Astrocyte of the hippocampus (primary cell): ENCODE results near the gene EDA.
"Not testable (repeated sequence)": the region's sequence is repeated elsewhere in the genome, so short reads cannot be mapped to it uniquely, and the experiment has no call there.

Experiments
- DNase-seq: peaks from one replicate; pipeline ENCODE4 v3.0.0; 2011; ENCODE audit warnings: low read depth, low spot score

Gene EDA

DNA sequence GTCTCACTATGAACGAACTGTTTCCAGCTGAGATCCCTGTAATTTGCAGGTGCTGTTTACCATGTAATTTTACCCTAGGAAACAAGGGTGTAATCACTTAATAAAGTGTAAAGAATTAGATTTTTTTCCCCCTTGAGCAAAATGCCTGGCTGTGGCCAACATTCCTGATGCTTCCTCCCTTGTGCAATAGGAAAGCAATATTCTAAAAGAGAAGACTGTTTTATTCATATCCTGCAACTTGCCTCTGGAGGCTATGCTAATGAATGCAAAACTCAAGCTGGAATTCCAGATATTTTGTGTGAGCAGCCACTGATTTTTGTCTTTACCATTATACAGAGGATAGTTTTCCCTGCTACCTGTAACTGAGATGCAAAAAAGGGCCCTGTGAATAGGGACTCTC, 335.8 kb downstream of the EDA start:
- no peak for DNase-seq

GRCh38 chrX:69959712-69960111, 343.8 kb downstream of the EDA start:
- DNase-seq: no peak

DNA sequence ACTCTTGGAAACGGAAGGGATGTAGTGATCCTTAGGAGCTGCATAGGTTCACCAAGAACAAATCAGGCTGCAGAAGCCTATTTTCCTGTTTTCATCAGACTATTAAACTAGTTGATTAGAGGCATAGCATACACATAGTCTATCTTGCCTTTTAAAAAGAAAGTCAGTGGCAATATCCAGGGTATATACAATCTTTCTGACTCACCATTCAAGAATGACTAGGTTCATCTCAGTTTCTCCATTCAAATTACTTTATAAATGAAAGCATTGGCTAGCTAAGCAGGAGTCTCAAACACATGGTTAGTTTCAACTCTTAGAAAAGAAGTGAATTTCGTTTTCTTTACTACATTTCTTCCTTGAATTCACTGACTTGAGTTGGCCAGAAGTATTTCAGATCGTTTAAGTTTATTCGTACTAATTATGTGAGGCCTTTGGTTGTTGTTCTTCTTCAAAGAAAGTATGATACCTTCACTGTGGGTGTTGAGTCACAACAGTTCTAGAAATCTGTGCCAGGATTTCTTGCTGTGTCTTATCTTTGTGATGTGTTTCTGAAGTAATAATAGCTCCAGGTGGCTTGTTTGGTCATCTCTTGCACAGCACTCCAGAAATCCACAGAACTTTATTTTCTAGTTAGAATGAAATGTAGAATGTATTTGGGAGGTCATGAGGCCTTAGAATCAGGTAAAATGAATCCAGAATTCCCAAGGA, 345.6 kb downstream of the EDA start:
- no peak for DNase-seq

DNA sequence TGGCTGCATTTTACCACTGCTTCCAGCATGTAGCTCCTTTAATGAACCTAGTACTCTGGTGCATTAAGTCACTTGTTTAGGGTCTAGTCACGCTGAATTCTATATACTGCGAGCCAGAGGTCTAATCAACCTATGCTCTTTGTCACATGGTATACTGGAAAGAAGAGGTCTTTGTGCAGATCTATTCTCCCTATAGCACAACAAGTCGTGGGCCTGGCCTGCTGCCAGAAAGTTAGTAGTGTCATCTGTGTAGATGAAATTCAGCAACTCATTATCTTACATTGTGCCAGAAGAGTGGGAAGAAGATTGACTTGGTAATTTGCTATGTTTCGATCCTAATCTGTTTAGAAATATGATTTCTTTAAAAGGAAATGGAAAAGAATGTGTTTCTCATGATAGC, 353.0 kb downstream of the EDA start:
- no peak for DNase-seq

DNA sequence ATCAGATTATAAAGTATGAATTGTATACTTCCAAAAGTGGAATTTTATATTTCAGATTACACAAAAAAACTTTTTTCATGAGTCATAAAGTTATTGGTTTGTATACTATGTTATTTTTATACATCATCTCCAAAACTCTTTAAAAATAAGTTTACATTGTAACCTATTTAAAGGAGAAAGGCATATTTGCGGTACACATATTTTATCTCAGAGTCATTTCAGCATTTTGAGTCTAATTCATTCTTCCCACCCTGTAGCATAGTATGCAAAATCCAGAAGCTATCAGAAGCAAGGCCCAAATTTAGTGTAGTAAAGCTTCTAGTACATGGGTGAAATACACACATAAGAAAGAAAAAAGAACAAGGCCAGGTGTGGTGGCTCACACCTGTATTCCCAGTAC, 353.5 kb downstream of the EDA start:
- DNase-seq: no peak

DNA sequence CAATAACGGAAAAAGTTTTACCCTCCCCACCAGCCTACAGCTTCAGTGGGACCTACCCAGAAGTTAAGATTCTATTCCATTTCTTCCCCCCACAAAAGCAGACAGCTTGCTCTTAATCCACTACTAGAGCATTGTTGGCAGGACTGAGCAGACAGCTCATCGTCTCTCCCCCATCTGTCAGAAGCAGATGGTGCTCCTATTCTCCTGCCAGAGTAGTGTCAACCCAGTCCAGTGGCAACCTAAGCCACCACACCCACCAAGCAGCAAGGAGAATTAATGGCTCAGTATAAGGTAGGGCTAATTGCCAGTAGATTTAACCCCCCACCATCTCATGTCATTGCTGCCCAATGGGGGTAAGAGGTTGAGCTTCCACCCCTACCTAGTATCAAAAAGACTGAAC, 371.8 kb downstream of the EDA start:
- DNase-seq: no peak

GRCh38 chrX:69988955-69989394, 373.1 kb downstream of the EDA start:
- no peak for DNase-seq

DNA sequence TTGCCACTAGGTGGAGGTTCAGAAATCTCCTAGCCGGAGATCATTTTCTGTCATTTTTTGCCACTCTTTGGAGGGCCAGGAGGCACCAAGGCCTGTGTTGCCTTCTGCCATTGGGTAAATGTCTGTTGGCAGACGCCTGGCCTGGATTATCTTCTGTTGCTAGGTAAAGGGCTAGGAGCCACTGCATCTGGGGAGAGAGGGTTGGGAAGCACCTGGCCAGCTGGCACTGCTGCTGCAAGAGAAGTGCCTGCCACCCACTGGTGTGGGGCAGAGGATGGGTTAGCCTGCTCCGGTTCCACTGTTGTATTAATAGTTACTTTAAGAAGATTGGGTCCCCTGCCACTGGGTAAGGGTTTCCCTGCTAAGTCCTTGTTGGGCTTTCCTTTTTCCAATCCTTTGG, 375.8 kb downstream of the EDA start:
- DNase-seq: no peak

DNA sequence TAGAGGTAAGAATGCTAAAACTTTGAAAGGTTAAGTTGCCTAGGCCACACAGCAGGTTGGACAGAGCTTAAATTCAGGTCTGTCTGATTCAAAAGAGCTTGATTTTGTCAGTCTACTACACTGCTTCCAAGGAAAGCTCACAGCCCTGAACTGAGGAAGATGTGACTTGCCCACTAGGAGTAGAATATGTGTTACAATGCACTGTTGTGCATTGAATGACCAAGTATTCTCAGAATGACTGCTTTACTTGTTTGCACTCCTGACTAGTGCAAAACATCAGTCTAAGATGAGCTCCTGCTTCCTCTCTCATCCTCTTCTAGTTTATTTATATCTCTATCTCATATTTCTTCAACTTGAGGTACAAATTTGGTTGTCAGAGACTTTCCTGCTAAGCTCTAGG, 377.6 kb downstream of the EDA start:
- no peak for DNase-seq

DNA sequence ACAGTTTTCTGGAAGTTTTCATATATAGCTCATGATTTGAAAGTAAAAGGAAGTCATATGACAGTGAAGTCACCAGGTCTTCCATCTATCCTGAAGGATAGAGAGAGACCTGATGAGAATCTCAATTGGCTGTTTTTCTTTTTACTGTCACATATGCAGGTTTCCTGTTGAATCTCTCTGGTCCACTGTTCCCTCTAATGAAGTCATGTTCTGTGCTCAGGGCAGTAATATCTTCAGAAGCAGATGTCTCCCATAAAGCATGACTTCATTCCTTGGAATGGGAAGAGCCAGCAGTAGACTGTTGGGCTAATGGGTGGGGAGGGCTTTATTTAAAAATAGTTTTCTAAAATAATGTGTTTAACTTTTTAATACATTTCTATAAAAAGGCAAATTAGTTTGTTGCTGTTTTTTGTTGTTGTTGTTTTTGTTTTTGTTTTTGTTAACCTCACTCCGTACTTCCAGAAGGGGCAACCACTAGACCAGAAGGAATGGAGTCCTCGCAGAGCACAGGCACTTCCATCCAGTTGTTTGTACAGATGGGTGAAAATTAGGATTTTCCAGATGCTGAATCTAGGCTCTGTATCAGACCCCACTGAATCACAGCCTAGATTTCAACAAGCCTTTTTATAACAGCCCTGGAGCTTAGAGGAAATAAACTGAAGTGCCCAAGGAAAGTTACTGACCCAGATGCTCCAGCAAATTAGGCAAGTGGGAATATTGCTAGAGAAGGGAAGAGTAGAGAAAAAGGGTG, 379.6 kb downstream of the EDA start:
- no peak for DNase-seq

- DNase-seq: no peak
Observed at GRCh38 chrX:69996113-69996468, 380.2 kb downstream of the EDA start.

DNA sequence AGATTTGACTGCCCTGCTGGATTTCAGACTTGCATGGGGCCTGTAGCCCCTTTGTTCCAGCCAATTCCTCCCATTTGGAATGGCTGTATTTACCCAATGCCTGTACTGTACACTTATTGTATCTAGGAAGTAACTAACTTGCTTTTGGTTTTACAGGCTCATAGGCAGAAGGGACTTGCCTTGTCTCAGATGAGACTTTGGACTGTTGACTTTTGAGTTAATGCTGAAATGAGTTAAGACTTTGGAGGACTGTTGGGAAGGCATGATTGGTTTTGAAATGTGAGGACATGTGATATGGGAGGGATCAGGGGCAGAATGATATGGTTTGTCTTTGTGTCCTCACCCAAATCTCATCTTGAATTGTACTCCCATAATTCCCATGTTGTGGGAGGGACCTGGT, 382.4 kb downstream of the EDA start:
- not testable (repeated sequence) for DNase-seq

DNA sequence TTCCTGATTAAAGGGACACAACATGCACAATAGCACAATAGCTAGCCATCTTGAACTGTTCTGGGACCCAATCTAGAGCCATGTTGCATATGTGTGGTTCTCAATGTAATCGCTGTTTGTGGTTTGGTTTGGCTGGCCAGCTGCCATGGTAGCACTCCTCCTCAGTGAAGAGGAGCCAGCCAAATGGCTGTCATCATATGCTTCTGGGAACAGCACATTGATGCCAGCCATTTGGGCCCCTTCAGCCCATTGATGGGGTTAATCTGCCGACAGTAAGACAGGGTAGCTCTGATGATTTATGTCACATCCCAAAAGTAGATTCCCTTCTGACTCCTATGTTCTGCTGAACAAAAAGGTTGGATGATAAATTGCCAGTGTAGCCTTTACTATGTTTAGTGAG, 385.4 kb downstream of the EDA start:
- DNase-seq: no peak

GRCh38 chrX:70001708-70002341, 385.9 kb downstream of the EDA start:
- no peak for DNase-seq

GRCh38 chrX:70007946-70008345, 392.0 kb downstream of the EDA start:
- no peak for DNase-seq

- DNase-seq: no peak
Observed at GRCh38 chrX:70009049-70009448, 393.1 kb downstream of the EDA start.

DNA sequence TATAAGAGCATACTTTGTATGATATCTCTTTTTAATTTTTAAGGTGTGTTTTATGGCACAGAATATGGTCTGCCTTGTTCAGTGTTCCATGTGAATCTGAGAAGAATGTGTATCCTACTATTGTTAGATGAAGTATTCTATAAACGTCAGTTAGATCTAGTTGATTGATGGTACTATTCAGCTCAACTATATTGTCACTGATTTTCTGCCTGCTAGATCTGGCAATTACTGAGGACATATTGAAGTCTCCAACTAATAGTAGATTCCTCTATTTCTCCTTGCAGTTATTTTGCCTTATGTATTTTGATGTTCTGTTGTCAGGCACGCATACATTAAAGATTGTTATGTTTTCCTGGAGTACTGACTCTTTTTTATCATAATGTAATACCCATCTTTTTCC, 394.1 kb downstream of the EDA start:
- DNase-seq: no peak

DNA sequence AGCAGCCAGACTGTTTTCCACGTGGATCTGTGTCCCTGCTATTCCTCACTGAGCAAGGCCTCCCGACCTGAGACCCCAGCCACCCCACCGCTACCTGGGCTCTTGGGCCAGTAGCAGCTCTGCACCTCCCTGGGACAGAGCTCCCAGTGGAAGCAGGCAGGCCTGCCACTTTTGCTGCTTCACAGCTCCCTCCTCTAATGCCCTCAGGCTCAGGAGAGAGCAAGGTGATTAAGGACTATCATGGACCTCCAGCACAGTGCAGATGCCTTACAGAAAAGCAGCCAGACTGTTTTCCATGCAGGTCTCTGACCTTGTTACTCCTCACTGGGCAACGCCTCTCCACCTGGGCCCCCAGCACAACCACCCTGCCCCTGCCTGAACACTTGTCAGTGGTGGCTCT, 396.8 kb downstream of the EDA start:
- DNase-seq: no peak

- DNase-seq: no peak
Observed at GRCh38 chrX:70013466-70014381, 397.8 kb downstream of the EDA start.

DNA sequence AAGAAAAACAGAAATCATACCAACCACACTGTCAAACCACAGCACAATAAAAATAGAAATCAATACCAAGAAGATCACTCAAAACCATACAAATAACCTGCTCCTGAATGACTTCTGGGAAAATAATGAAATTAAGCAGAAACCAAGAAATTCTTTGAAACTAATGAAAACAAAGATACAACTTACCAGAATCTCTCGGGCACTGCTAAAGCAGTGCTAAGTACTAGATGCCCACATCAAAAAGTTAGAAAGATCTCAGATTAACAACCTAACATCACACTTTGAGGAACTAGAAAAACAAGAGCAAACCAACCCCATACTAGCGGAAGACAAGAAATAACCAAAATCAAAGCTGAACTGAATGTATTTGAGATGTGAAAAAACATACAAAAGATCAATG, 400.6 kb downstream of the EDA start:
- DNase-seq: no peak

- no peak for DNase-seq
Observed at GRCh38 chrX:70022616-70023015, 406.7 kb downstream of the EDA start.

GRCh38 chrX:70025464-70025863, 409.6 kb downstream of the EDA start:
- DNase-seq: peak; percentile 3
